Glutamatergic neuron (in vitro differentiated cells): ENCODE data around the gene TBC1D22B. TPM values are rescaled to one million over a fixed set of nuclear protein-coding genes. Genes with fewer than 3 reads are reported as not detected.

Source experiments
- DNase-seq: peaks from one replicate; pipeline ENCODE4 v3.0.0; 2022
- H3K27ac Mint-ChIP-seq: one replicate; pipeline ENCODE4 v1.8.0; 2020; ENCODE audit warnings: mild to moderate bottlenecking, mixed read lengths, inconsistent platforms; ENCODE audit not compliant: unreplicated experiment
- H3K27me3 Mint-ChIP-seq: one replicate; pipeline ENCODE4 v1.8.0; 2020; ENCODE audit warnings: mild to moderate bottlenecking, moderate library complexity, mixed read lengths, inconsistent platforms; ENCODE audit not compliant: unreplicated experiment
- H3K36me3 Mint-ChIP-seq: one replicate; pipeline ENCODE4 v1.8.0; 2020; ENCODE audit warnings: mild to moderate bottlenecking, mixed read lengths, inconsistent platforms; ENCODE audit not compliant: unreplicated experiment
- H3K4me1 Mint-ChIP-seq: one replicate; pipeline ENCODE4 v1.8.0; 2020; ENCODE audit warnings: mild to moderate bottlenecking, low read depth, mixed read lengths, inconsistent platforms; ENCODE audit not compliant: unreplicated experiment
- H3K4me3 Mint-ChIP-seq: one replicate; pipeline ENCODE4 v1.8.0; 2020; ENCODE audit warnings: mild to moderate bottlenecking, mixed read lengths, inconsistent platforms; ENCODE audit not compliant: unreplicated experiment
- H3K9me3 Mint-ChIP-seq: one replicate; pipeline ENCODE4 v1.8.0; 2020; ENCODE audit warnings: mild to moderate bottlenecking, moderate library complexity, mixed read lengths, inconsistent platforms; ENCODE audit not compliant: unreplicated experiment
- CTCF ChIP-seq: fragments of 200-600 bp; sonication (generic); IDR thresholded peaks from one replicate; pipeline ENCODE4 v1.5.0; 2021; ENCODE audit not compliant: partially characterized antibody, unreplicated experiment
- total RNA-seq: library from RNA; stranded (reverse); fragmentation: NEBNext Ultra II Directional; extraction: Animal tissue kit (Norgen Biotek cat#: 25700); gene quantifications from one replicate; pipeline ENCODE4 v1.2.1, GENCODE V29; 2021; ENCODE audit not compliant: unreplicated experiment

The TBC1D22B gene
- total RNA-seq, 1 donor from 2014 or later = 10.2 TPM

GRCh38 chr6:37253486-37254007, 4.0 kb upstream of the TBC1D22B start:
- peaks cover 3% of the 10 kb centered on the region for H3K4me1 Mint-ChIP-seq

GRCh38 chr6:37254881-37255280, 2.7 kb upstream of the TBC1D22B start:
- no peak for TF ChIP-seq CTCF
- no peak for DNase-seq
- Mint-ChIP-seq H3K4me3 (no peak overlapping the region), H3K9me3 (no peaks in the 10 kb centered on the region), H3K27ac (no peak overlapping the region), H3K27me3 (peaks cover 4% of the 10 kb centered on the region), H3K36me3 (no peaks in the 10 kb centered on the region), H3K4me1 (peaks cover 5% of the 10 kb centered on the region)

More at GRCh38 chr6:37253486-37254007, 4.0 kb upstream of the TBC1D22B start:
- Mint-ChIP-seq H3K27me3 (peaks cover 4% of the 10 kb centered on the region), H3K27ac (no peak overlapping the region), H3K36me3 (no peaks in the 10 kb centered on the region), H3K4me3 (no peak overlapping the region), H3K9me3 (peaks cover 2% of the 10 kb centered on the region)
- no peak for DNase-seq
- TF ChIP-seq CTCF = no peak

GRCh38 chr6:37256692-37257319, 766 bp upstream of the TBC1D22B start:
- Mint-ChIP-seq H3K27ac (no peak overlapping the region), H3K27me3 (peaks cover 4% of the 10 kb centered on the region), H3K36me3 (no peaks in the 10 kb centered on the region), H3K4me3 (peak overlapping the region; percentile 95), H3K4me1 (peaks cover 5% of the 10 kb centered on the region), H3K9me3 (no peaks in the 10 kb centered on the region)
- TF ChIP-seq CTCF = no peak
- no peak for DNase-seq

- no peak overlapping the region for H3K27ac Mint-ChIP-seq
- no peaks in the 10 kb centered on the region for H3K9me3 Mint-ChIP-seq
- H3K27me3 Mint-ChIP-seq = peaks cover 4% of the 10 kb centered on the region
- H3K4me1 Mint-ChIP-seq = peaks cover 5% of the 10 kb centered on the region
- no peaks in the 10 kb centered on the region for H3K36me3 Mint-ChIP-seq
- TF ChIP-seq CTCF = no peak
- peak overlapping the region; percentile 95 for H3K4me3 Mint-ChIP-seq
- no peak for DNase-seq
Measured at GRCh38 chr6:37257320-37257633, 295 bp upstream of the TBC1D22B start.

GRCh38 chr6:37258405-37259105, 983 bp downstream of the TBC1D22B start:
- peak overlapping the region; percentile 81 for H3K27ac Mint-ChIP-seq
- H3K4me1 Mint-ChIP-seq = peaks cover 5% of the 10 kb centered on the region
- H3K36me3 Mint-ChIP-seq = no peaks in the 10 kb centered on the region
- peak overlapping the region; percentile 95 for H3K4me3 Mint-ChIP-seq
- peaks cover 4% of the 10 kb centered on the region for H3K27me3 Mint-ChIP-seq
- DNase-seq = no peak
- TF ChIP-seq CTCF = no peak
- H3K9me3 Mint-ChIP-seq = no peaks in the 10 kb centered on the region
